DOHH2 (cell line): ENCODE results near the gene LCP2.

ENCODE experiments used
- CTCF ChIP-seq: fragments of 200-600 bp; sonication (generic); IDR thresholded peaks from one replicate; pipeline ENCODE4 v1.5.1; 2014; ENCODE audit warnings: antibody characterized with exemption, mild to moderate bottlenecking, low read depth, low read length; ENCODE audit not compliant: poor library complexity, severe bottlenecking
- EZH2phosphoT487 ChIP-seq: fragments of 200-600 bp; sonication (generic); IDR thresholded peaks from 2 replicates; pipeline ENCODE4 v1.6.1; 2017; ENCODE audit warnings: borderline replicate concordance, mild to moderate bottlenecking, antibody characterized with exemption, low read length, moderate library complexity, mixed read lengths

GRCh38 chr5:170289121-170289520 lies 8.5 kb downstream of the LCP2 start:
- no peak for TF ChIP-seq CTCF
- no peak for TF ChIP-seq EZH2phosphoT487
